Endometrial microvascular endothelial cells (primary cell): ENCODE data around the gene INO80. TPM values are rescaled to one million over a fixed set of nuclear protein-coding genes. Genes with fewer than 3 reads are reported as not detected.

Experiments used
- total RNA-seq: library from RNA; depleted of rRNA; stranded (reverse); fragments of >200 nt; gene quantifications from one replicate; pipeline ENCODE4 v1.2.3, GENCODE V29; 2015; ENCODE audit errors: inconsistent ontology term

INO80 gene
- total RNA-seq, 1 donor from 2014 or later, result 20.3 TPM

Other genes starting within 250 kb of the INO80 start
- not detected for gene RHOV, start 242.0 kb downstream of the INO80 start, total RNA-seq
- gene VPS18, start 221.8 kb downstream of the INO80 start, total RNA-seq, result 52.5 TPM
- gene DLL4, start 186.9 kb downstream of the INO80 start, total RNA-seq, result 9.0 TPM
- 3.4 TPM for gene CHAC1, start 162.8 kb downstream of the INO80 start, total RNA-seq
- gene EXD1, start 114.5 kb upstream of the INO80 start, total RNA-seq, result not detected
- gene CHP1, start 115.0 kb upstream of the INO80 start, total RNA-seq, result 203 TPM
- gene OIP5, start 216.3 kb upstream of the INO80 start, total RNA-seq, result 28.6 TPM
- 107 TPM for gene NUSAP1, start 216.6 kb upstream of the INO80 start, total RNA-seq